ENCODE measurements around the gene RAB27B. TPM values are rescaled to one million over a fixed set of nuclear protein-coding genes. Genes with fewer than 3 reads are reported as not detected.

RAB27B gene
- total and polyA plus RNA-seq, 4 donors = under 0.01 to 1.3 (median 0.76) TPM

DNA sequence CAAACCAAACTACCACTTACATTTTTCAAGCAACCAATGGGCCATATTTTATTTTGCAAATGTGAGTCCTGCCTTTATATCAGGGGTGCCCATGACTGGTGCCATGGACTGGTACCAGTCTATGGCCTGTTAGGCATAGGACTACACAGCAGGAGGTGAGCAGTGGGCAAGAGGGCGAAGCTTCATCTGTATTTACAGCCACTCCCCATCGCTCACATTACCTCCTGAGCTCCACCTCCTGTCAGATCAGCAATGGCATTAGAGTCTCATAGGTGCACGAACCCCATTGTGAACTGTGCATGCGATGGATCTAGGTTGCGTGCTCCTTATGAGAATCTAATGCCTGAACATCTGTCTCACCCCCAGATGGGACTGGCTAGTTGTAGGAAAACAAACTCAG lies 77.4 kb downstream of the RAB27B start:
- WGBS, 2 donors = 98% methylated on average over 5 of the region's 5 CpGs
- Histone ChIP-seq H3K4me3 (ENCODE audit: low read length in 2 of 2) (no peak overlapping the region), H3K4me1 (ENCODE audit: control insufficient read depth in 1 of 2, insufficient read depth in 2 of 2, low read length in 2 of 2) (no peaks in the 10 kb centered on the region), H3K27ac (ENCODE audit: low read depth in 1 of 2, low read length in 2 of 2) (no peak overlapping the region), H3K36me3 (ENCODE audit: control insufficient read depth in 1 of 2, insufficient read depth in 2 of 2, low read length in 1 of 2) (no peaks in the 10 kb centered on the region), H3K9me3 (ENCODE audit: control insufficient read depth, low read length) (no peaks in the 10 kb centered on the region), H3K27me3 (ENCODE audit: control insufficient read depth in 1 of 2, insufficient read depth in 2 of 2, low read length in 1 of 2) (no peaks in the 10 kb centered on the region)
- ATAC-seq (ENCODE audit: low FRiP score) (no peak), DNase-seq (no peak)
- intact Hi-C loops (cut with DNase I) = no loop called here

DNA sequence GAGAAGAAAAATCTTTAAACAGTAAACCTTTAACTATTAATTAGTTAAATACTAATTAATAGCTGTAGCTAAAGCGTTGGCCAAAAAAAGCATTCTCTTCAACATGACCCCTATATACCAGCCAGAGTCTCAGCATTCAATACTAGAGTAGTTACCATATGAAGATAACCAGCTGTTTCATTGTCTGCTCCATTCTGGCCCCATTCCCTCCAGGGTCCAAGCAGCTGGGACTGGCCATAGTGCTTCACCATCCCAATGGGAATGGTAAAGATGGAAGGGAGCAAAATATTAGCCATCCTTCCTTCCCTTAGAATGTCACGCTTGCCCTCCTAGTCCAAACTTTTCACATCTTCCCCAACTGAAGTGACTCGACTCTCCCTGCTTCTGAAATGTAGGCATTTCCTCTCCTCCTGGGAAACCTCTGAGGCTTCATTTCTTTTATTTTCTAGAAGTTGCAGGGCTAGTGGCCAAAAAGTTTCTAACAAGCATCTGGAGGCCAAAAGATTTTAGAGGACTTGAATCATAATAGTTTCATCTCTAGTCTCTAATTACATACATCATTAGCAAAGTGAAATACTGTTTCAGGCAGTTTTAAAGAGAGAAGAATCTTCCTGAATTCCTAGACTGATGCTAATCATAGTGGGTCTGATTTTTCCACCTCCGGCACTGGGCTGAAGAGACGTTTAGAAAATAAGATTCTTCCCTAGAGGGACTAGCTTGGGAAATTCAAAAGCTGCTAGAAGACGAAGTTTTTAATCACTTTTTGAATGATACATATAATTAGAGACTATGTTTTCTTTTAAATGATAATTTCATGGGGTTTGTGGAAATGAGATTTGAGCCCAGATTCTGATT lies 78.3 kb downstream of the RAB27B start:
- ATAC-seq (ENCODE audit: low FRiP score) = no peak
- intact Hi-C loops (cut with DNase I) = no loop called here
- 52 to 60% methylated on average over 6 of the region's 6 CpGs for WGBS, 2 donors

DNA sequence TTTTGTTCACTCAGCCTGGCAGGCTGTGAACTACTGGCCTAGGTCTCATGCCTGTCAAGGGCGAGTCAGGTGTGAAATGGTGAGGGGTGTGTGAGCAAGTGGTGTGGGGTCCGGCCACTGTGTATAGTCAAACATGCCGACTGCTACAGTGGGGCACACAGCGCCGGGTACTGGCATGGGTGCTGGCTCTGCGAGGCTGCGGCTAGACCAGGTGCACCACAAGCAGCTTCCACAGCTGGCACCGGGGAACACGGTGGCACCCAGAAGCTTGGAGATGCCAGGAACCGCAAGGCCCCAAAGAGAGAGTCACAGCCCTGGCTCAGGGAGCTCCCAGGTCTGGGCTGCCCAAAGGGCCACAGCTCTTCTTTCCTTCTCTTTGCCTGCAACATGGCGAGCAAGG lies 81.3 kb downstream of the RAB27B start:
- Histone ChIP-seq H3K4me3 (ENCODE audit: low read length in 2 of 2) (no peak overlapping the region), H3K4me1 (ENCODE audit: control insufficient read depth in 1 of 2, insufficient read depth in 2 of 2, low read length in 2 of 2) (no peaks in the 10 kb centered on the region), H3K9me3 (ENCODE audit: control insufficient read depth, low read length) (no peaks in the 10 kb centered on the region), H3K36me3 (ENCODE audit: control insufficient read depth in 1 of 2, insufficient read depth in 2 of 2, low read length in 1 of 2) (no peaks in the 10 kb centered on the region), H3K27me3 (ENCODE audit: control insufficient read depth in 1 of 2, insufficient read depth in 2 of 2, low read length in 1 of 2) (no peaks in the 10 kb centered on the region), H3K27ac (ENCODE audit: low read depth in 1 of 2, low read length in 2 of 2) (no peak overlapping the region)
- DNase-seq (no peak), ATAC-seq (ENCODE audit: low FRiP score) (no peak)
- WGBS, 2 donors = 86 to 89% methylated on average over 11 of the region's 11 CpGs
- intact Hi-C loops (cut with DNase I) = no loop called here

More for the DNA sequence above, 78.3 kb downstream of the RAB27B start:
- Histone ChIP-seq H3K4me1 (ENCODE audit: control insufficient read depth in 1 of 2, insufficient read depth in 2 of 2, low read length in 2 of 2) (no peaks in the 10 kb centered on the region), H3K27ac (ENCODE audit: low read depth in 1 of 2, low read length in 2 of 2) (no peak overlapping the region), H3K36me3 (ENCODE audit: control insufficient read depth in 1 of 2, insufficient read depth in 2 of 2, low read length in 1 of 2) (no peaks in the 10 kb centered on the region), H3K27me3 (ENCODE audit: control insufficient read depth in 1 of 2, insufficient read depth in 2 of 2, low read length in 1 of 2) (no peaks in the 10 kb centered on the region), H3K9me3 (ENCODE audit: control insufficient read depth, low read length) (no peaks in the 10 kb centered on the region), H3K4me3 (ENCODE audit: low read length in 2 of 2) (no peak overlapping the region)
- DNase-seq = no peak

DNA sequence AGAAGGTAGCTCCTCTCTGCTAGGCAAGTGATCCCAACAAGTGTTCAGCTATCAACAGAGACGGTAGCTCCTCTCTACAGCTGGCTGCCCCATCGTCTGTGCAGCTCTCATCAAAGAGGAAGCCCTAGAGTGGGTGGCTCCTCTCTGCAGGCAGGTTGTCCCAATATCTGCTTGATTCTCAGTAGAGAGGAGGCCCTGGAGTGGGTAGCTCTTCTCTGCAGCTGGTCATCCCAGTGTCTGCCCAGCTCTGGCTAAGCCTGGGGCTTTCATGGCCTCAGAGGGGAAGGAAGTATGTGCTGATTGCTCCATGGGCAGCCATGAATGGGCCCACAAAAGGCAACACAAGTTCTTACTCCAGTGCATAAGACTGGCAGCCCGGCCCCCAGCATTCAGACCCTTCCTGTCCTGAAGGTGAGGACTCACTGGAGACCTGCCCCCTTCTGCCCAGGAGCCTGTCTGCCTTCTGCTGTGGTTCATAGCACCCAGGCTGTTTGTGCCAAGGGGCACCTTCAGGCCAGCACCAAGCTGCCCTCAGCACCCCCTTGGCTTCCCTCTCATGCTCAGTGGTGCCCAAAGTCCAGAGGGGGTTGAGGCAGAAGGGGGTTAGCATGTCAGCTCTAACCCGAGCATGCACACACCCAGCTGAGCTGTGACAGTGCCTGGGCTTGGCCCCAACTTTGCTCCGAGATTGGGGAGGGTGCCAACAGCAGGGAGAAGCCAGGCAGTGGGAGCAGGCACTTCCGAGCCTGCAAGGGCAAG lies 82.1 kb downstream of the RAB27B start:
- no peak for DNase-seq
- no peaks in the 10 kb centered on the region for H3K27me3 ChIP-seq (ENCODE audit: control insufficient read depth in 1 of 2, insufficient read depth in 2 of 2, low read length in 1 of 2)
- H3K36me3 ChIP-seq (ENCODE audit: control insufficient read depth in 1 of 2, insufficient read depth in 2 of 2, low read length in 1 of 2) = no peaks in the 10 kb centered on the region
- no peaks in the 10 kb centered on the region for H3K9me3 ChIP-seq (ENCODE audit: control insufficient read depth, low read length)
- no peak overlapping the region for H3K27ac ChIP-seq (ENCODE audit: low read depth in 1 of 2, low read length in 2 of 2)
- WGBS, 2 donors = 50 to 56% methylated on average over 6 of the region's 6 CpGs
- ATAC-seq (ENCODE audit: low FRiP score) = no peak
- intact Hi-C loops (cut with DNase I) = no loop called here
- no peak overlapping the region for H3K4me3 ChIP-seq (ENCODE audit: low read length in 2 of 2)
- H3K4me1 ChIP-seq (ENCODE audit: control insufficient read depth in 1 of 2, insufficient read depth in 2 of 2, low read length in 2 of 2) = no peaks in the 10 kb centered on the region

DNA sequence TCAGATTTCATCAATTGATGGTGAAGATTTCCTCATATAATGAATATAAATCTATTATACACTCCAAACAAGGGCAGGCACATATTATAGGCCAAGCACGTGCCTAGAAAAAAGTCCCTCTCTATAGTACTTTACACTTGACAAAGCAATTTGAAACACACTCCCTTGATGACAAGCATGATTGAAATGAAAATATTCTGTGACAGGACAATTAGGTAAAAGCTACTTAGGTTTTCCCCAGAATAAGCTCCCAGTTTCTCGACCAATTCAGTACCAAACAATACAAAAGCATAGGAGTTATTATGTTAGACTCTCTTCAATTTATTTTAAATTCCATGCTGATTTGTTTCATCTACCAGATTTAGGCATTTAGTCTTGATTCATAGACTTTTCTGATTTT lies 83.3 kb downstream of the RAB27B start:
- intact Hi-C loops (cut with DNase I) = no loop called here
- Histone ChIP-seq H3K4me1 (ENCODE audit: control insufficient read depth in 1 of 2, insufficient read depth in 2 of 2, low read length in 2 of 2) (no peaks in the 10 kb centered on the region), H3K27ac (ENCODE audit: low read depth in 1 of 2, low read length in 2 of 2) (no peak overlapping the region), H3K9me3 (ENCODE audit: control insufficient read depth, low read length) (no peaks in the 10 kb centered on the region), H3K27me3 (ENCODE audit: control insufficient read depth in 1 of 2, insufficient read depth in 2 of 2, low read length in 1 of 2) (no peaks in the 10 kb centered on the region), H3K36me3 (ENCODE audit: control insufficient read depth in 1 of 2, insufficient read depth in 2 of 2, low read length in 1 of 2) (no peaks in the 10 kb centered on the region), H3K4me3 (ENCODE audit: low read length in 2 of 2) (no peak overlapping the region)
- ATAC-seq (ENCODE audit: low FRiP score) (no peak), DNase-seq (no peak)
- WGBS, 2 donors = 41 to 52% methylated on average over 2 of the region's 2 CpGs

DNA sequence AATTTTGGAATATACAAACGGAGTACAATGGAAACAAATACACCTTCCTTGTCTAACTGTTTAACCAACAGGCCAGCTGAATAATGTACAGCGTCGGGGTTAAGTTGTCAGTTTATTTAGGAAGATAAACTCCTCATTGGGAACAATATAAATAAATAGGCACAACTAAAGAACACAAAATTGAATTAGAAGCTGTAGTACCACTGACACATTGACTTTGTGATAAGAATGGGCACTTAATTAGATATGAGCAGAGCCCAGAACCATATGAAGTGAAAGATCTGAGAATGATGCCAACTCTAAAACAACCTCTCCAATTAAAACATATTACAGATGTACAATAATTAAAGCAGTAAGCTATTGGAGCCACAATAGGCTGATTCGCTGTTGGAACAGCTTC lies 86.5 kb downstream of the RAB27B start:
- DNase-seq (no peak), ATAC-seq (ENCODE audit: low FRiP score) (no peak)
- WGBS, 2 donors = 85 to 88% methylated on average over 4 of the region's 4 CpGs
- Histone ChIP-seq H3K27ac (ENCODE audit: low read depth in 1 of 2, low read length in 2 of 2) (no peak overlapping the region), H3K9me3 (ENCODE audit: control insufficient read depth, low read length) (no peaks in the 10 kb centered on the region), H3K4me1 (ENCODE audit: control insufficient read depth in 1 of 2, insufficient read depth in 2 of 2, low read length in 2 of 2) (no peaks in the 10 kb centered on the region), H3K36me3 (ENCODE audit: control insufficient read depth in 1 of 2, insufficient read depth in 2 of 2, low read length in 1 of 2) (no peaks in the 10 kb centered on the region), H3K4me3 (ENCODE audit: low read length in 2 of 2) (no peak overlapping the region), H3K27me3 (ENCODE audit: control insufficient read depth in 1 of 2, insufficient read depth in 2 of 2, low read length in 1 of 2) (no peaks in the 10 kb centered on the region)
- intact Hi-C loops (cut with DNase I) = no loop called here

DNA sequence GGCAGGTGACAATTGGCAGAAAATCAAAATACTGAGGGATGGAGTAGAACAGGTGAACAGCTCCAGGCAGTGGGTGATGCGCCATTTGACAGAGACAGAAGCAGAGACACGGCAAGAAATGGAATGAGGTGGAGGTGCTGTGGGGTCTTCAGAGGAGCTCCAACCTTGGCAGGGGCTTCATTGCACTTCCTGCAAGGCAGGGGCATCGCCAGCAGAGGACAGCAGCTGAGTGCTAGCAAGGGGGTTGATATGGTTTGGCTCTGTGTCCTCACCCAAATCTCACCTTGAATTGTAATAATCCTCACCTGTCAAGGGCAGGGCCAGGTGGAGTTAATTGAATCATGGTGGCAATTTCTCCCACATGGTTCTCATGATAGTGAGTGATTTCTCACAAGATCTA lies 88.2 kb downstream of the RAB27B start:
- Histone ChIP-seq H3K4me3 (ENCODE audit: low read length in 2 of 2) (no peak overlapping the region), H3K4me1 (ENCODE audit: control insufficient read depth in 1 of 2, insufficient read depth in 2 of 2, low read length in 2 of 2) (no peaks in the 10 kb centered on the region), H3K9me3 (ENCODE audit: control insufficient read depth, low read length) (no peaks in the 10 kb centered on the region), H3K36me3 (ENCODE audit: control insufficient read depth in 1 of 2, insufficient read depth in 2 of 2, low read length in 1 of 2) (no peaks in the 10 kb centered on the region), H3K27ac (ENCODE audit: low read depth in 1 of 2, low read length in 2 of 2) (no peak overlapping the region), H3K27me3 (ENCODE audit: control insufficient read depth in 1 of 2, insufficient read depth in 2 of 2, low read length in 1 of 2) (no peaks in the 10 kb centered on the region)
- 92 to 93% methylated on average over 3 of the region's 3 CpGs for WGBS, 2 donors
- intact Hi-C loops (cut with DNase I) = no loop called here
- no peak for DNase-seq
- no peak for ATAC-seq (ENCODE audit: low FRiP score)

DNA sequence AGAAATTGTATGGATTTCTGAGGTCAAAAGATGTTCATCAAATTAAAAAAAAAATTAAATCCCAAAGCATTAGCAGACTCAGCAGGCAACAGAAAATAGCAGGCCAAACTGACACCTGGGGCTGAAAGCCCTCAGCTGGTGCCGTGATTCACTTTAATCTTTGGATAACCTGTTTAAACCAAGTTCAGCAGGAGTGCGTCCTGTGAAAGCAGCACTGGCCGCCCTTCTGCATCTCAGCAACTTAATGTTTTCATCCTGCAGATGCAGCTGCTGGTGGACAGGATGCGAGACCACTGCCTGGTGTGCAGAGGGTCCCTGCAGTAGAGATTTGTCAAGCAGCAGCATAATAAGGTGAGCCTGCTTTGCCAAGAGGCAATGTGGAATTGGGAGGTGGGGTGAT lies 89.8 kb downstream of the RAB27B start:
- H3K36me3 ChIP-seq (ENCODE audit: control insufficient read depth in 1 of 2, insufficient read depth in 2 of 2, low read length in 1 of 2) = no peaks in the 10 kb centered on the region
- ATAC-seq (ENCODE audit: low FRiP score) = no peak
- H3K27ac ChIP-seq (ENCODE audit: low read depth in 1 of 2, low read length in 2 of 2) = no peak overlapping the region
- no peaks in the 10 kb centered on the region for H3K27me3 ChIP-seq (ENCODE audit: control insufficient read depth in 1 of 2, insufficient read depth in 2 of 2, low read length in 1 of 2)
- H3K4me1 ChIP-seq (ENCODE audit: control insufficient read depth in 1 of 2, insufficient read depth in 2 of 2, low read length in 2 of 2) = no peaks in the 10 kb centered on the region
- DNase-seq = no peak
- no peaks in the 10 kb centered on the region for H3K9me3 ChIP-seq (ENCODE audit: control insufficient read depth, low read length)
- H3K4me3 ChIP-seq (ENCODE audit: low read length in 2 of 2) = no peak overlapping the region
- intact Hi-C loops (cut with DNase I) = no loop called here
- WGBS, 2 donors = 84 to 85% methylated on average over 4 of the region's 4 CpGs

DNA sequence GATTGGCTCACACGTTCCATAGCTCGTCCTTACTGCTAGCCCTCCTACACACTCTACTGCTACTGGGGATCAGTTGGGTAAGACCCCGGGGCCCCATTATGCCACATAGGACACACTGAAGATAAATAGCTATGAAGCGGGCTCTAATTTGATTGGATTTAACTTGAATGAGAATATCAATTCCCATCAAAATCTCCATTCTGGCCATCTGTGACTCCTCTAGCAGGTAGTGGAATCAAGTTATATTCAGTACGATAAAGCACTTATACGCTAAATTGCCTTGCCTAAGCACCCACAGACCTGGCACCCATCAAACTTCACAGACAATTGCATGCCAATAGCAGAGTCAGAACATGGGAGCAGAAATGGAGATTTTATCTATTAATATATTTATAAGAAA lies 91.1 kb downstream of the RAB27B start:
- Histone ChIP-seq H3K27ac (ENCODE audit: low read depth in 1 of 2, low read length in 2 of 2) (no peak overlapping the region), H3K9me3 (ENCODE audit: control insufficient read depth, low read length) (no peaks in the 10 kb centered on the region), H3K36me3 (ENCODE audit: control insufficient read depth in 1 of 2, insufficient read depth in 2 of 2, low read length in 1 of 2) (no peaks in the 10 kb centered on the region), H3K4me1 (ENCODE audit: control insufficient read depth in 1 of 2, insufficient read depth in 2 of 2, low read length in 2 of 2) (no peaks in the 10 kb centered on the region), H3K27me3 (ENCODE audit: control insufficient read depth in 1 of 2, insufficient read depth in 2 of 2, low read length in 1 of 2) (no peaks in the 10 kb centered on the region), H3K4me3 (ENCODE audit: low read length in 2 of 2) (no peak overlapping the region)
- ATAC-seq (ENCODE audit: low FRiP score) (no peak), DNase-seq (no peak)
- 90 to 91% methylated on average over 6 of the region's 6 CpGs for WGBS, 2 donors
- intact Hi-C loops (cut with DNase I) = no loop called here
